SKM-1 (cell line): ENCODE data around the gene CA14.
"Not testable (repeated sequence)": the region's sequence is repeated elsewhere in the genome, so short reads cannot be mapped to it uniquely, and the experiment has no call there.

ENCODE experiments used
- DNase-seq: peaks from one replicate; lab custom pipeline; 2025; ENCODE audit not compliant: unreplicated experiment; lab: John Stamatoyannopoulos, UW

The CA14 gene

DNA sequence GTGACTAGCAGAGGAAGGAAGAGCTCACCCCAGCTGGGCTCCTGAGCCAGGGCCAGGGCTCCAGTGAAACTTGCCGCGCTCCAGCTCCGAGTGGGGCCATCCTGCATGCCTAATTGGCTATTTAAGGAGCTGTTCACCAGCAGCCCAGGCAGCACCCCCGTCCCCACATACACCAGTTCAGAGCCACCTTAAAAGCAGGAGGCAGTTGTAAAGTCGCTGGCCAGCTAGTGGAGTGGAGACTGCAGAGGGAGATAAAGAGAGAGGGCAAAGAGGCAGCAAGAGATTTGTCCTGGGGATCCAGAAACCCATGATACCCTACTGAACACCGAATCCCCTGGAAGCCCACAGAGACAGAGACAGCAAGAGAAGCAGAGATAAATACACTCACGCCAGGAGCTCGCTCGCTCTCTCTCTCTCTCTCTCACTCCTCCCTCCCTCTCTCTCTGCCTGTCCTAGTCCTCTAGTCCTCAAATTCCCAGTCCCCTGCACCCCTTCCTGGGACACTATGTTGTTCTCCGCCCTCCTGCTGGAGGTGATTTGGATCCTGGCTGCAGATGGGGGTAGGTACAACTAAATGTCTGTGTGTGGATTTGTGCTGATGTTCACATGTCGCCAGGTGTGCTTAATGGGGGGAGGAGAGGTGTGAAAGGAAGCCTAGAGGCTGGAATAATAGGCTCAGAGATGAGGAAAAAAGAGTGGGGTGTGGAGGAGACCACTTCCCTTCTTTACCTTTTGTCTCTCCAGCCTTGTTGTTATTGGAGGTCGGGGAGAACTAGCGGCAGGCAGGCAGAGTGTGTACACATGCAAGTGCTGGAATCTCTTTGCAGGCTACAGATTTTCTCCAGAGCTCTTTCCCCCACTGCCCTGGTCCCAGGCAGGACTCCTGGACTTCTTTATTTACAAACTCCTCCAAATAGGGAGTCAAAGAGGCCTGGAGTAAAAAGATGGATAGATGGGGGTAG, at the start of gene CA14:
TSS of gene CA14 (plus strand) at position 151 of the 962 bp plus-strand sequence. CDS start at position 506, 355 bp downstream.
- no peak for DNase-seq

DNA sequence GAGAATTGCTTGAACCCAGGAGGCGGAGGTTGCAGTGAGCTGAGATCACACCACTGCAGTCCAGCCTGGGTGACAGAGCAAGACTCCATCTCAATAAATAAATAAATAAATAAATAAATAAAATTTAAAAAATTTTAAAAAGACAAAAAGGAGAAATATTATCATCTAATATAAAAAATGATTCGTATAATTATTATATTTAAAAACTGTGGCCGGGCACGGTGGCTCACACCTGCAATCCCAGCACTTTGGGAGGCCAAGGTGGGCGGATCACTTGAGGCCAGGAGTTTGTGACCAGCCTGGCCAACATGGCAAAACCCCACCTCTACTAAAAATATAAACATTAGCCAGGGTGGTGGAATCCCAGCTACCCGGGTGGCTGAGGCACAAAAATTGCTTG, 49.1 kb upstream of the CA14 start:
- DNase-seq = not testable (repeated sequence)

DNA sequence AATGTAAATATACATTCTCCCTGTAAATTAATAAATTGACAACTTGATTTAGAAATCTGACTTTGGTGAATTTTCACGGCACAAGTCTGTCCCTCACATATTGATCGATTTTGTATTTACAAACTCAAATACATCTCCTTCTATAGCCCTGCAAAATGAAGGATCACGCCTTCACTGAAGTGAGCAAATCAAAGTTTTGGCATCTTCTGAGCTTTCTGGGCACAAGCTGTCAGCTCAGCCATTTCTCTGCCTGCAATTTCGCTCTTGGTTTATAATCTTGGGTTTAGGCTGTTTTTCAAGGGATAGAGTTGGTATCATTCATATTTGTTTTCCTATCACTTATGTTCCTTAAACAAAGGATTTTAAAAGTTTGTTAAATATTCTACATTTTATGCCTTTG, 47.5 kb upstream of the CA14 start:
- no peak for DNase-seq

DNA sequence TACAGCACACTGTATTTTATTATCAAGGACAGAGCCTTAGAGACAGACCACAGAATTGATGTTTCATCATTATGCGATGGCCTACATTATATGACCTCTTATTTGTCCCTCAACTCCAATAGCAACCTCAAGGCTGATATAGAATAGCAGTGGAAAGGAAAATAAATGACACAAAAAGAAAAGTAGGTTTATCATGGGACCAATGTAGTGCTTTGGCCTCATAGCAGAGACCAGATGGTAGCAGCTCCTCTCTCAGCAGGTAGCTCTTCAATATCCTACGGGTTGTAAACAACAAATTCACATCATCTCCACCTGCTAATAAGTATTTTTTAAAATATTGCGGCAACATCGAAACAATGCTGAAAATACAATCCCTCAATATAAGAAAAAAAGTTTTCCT, 46.9 kb upstream of the CA14 start:
- DNase-seq = no peak

DNA sequence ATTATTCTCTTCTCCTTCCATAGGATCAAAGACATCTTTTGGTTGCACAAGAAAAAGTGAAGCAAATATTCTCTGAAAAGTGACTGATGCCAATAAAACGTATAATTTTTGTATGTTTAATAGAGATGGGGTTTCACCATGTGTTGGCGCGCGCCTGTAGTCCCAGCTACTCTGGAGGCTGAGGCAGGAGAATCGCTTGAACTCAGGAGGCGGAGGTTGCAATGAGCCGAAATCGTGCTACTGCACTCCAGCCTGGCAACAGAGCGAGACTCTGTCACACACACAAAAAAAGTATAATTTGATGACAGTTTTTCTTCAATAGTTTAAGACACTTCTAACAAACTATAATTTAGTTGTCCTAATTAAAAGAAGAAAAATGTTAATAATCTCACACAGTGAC, 45.5 kb upstream of the CA14 start:
- no peak for DNase-seq

DNA sequence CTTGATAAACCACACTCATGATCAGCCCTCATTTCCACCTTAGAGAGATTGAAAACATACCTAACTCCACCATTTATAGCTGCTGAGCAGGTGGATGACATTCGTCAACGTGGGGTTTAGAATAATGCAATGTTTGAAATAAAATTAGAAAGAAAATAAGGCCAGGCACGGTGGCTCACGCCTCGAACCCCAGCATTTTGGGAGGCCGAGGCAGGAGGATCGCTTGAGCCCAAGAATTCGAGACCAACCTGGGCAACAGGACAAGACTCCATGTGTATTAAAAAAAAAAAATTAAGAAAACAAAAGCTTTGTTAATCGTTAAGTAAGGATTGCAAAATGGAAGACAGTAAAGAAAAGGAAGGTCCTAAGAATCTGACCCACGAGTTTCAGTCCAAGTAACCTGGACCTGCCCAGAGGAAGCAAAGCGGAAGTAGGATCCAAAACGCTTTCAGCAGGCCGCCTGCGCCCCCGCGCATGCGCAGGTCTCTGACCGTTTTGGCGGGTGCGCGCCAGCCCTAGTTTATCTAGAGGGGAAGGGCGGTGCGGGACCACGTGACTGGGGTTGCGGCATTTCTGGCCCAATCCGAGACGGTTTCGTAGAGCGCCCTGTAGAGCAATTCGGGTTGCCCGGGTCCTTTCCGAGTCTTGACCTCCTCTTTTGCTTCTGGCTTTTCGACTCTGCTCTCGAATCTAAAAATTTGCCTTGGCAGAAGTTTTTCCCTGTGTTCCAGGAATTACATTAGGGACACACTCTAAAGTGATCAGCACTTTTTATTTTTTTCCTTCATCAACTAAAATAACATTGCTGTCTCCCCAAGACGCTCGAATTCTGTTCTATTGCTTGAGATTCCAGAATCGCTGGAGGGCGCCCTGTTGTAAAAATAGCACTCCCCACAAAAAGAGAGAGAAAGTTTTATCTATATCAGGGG, 44.1 kb upstream of the CA14 start:
- DNase-seq = no peak

DNA sequence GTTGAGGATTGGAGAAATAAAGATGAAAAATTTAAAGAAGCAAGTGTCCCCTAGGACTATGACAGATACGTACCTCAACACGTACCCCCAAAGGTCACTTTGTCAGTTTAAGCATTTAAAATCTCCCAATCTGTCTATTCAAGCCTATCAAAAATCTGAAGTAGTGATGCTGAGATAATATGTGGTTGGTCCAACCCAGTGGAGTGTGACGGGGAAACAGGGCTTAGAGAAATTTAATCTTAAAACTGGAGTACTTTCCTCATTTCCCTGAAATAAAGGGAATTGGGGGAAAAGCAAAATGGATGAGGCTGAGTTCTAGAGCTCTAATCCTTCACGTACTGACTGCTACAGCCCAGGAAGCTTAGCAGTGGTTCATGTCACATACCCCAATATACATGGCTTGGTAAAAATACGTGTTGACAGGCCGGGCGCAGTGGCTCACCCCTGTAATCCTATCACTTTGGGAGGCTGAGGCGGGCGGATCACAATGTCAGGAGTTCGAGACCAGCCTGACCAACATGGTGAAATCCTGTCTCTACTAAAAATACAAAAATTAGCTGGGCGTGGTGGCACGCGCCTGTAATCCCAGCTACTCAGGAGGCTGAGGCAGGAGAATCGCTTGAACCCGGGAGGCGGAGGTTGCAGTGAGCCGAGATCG, 43.3 kb upstream of the CA14 start:
- DNase-seq = not testable (repeated sequence)

DNA sequence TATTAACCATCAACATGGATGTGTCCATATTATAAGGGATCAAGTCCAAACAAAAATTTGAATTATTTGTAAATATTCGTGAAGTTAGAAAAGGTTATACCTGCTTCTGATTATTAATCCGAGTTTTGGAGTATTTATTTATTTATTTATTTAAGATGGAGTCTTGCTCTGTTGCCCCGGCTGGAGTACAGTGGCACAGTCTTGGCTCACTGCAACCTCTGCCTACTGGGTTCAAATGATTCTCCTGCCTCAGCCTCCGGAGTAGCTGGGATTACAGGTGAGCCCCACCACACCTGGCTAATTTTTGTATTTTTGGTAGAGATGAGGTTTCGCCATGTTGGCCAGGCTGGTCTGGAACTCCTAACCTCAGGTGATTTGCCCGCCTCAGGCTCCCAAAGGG, 41.7 kb upstream of the CA14 start:
- DNase-seq = not testable (repeated sequence)

DNA sequence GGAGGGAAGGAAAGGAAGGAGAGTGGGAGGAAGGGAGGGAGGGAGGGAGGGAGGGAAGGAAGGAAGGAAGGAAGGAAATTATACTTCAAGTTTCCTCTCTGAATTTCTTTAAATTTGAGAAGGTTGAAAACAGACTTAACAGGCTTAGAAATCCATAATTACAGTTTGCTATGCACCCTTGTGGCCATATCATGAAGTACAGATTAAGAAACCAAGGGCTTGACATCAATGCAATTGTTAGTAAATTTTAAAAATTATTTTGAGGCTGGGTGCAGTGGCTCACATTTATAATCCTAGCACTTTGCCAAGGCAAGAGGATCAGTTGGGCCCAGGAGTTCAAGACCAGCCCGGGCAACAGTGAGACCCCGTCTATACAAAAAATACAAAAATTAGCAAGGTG, 36.0 kb upstream of the CA14 start:
- no peak for DNase-seq

DNA sequence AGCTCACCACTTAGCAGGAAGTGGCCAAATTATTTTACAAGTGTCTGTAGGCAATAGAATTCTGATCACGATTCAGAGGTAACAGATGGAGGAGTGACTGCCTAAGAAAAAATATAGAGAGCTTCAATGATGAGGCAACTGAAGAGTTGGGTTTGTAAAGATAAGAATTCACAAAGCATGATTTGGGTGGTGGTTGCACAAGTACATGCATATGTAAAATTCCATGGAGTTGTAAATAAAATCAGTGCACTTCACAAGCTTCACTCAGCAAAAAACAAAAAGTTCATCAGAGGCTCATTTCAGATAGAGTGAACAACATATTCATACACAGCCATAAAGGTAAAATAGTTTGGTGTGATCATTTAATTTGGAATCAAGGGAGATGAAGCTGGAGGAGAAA, 32.6 kb upstream of the CA14 start:
- DNase-seq = no peak

DNA sequence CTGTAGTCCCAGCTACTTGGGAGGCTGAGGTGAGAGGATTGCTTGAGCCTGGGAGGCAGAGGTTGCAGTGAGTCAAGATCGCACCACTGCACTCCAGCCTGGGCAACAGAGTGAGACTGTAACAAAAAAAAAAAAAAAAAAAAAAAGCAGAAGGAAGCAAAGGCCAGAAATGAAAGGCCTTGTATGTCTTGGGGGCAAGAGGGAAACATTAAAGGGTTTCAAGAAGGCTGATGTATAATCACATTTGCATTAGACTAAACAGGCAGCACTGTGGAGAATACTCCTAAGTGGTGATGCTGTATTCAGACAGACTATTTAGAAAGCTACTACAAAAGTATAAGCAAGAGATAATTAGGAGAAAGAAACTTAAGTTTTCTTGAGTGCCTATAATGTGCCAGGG, 32.0 kb upstream of the CA14 start:
- no peak for DNase-seq

DNA sequence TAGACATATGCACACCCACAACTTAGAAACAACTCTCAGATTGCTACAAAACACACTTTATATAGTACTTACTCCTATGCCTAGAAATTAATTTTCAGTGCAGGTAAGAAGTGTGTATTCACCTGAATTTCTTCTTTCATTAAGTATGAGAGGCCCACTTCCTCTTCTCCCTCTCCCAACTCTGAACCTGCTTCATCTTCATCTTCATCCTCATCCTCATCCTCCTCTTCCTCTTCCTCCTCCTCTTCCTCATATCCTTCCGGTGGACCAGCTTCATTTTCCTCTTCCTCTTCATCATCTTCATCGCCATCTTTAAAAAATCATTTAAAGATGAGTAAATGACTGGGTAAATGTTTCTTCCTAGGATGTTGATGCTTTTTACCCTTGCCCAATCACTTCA, 31.1 kb upstream of the CA14 start:
- DNase-seq = no peak

DNA sequence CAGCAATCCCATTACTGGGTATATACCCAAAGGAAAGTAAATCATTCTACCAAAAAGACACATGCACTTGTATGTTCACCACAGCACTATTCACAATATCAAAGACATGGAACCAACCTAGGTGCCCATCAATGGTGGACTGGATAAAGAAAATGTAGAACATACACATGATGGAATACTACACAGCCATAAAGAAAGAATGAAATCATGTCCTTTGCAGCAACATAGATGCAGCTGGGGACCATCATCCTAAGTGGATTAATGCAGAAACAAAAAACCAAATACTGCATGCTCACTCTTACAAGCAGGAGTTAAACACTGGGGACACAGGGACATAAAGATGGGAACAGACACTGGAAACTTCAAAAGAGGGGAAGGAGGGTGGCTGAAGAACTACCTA, 30.3 kb upstream of the CA14 start:
- DNase-seq = no peak

DNA sequence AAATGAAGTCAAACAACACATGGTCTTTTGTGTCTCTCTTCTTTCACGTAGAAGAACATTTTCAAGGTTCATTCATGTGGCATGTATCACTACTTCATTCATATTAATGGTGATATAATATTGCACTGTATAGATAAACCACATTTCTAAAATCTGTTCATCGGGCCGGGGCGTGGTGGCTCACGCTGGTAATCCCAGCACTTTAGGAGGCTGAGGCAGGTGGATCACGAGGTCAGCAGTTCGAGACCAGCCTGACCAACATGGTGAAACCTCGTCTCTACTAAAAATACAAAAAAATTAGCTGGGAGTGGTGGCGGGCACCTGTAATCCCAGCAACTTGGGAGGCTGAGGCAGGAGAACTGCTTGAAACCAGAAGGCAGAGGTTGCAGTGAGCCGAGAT, 29.3 kb upstream of the CA14 start:
- DNase-seq = not testable (repeated sequence)

DNA sequence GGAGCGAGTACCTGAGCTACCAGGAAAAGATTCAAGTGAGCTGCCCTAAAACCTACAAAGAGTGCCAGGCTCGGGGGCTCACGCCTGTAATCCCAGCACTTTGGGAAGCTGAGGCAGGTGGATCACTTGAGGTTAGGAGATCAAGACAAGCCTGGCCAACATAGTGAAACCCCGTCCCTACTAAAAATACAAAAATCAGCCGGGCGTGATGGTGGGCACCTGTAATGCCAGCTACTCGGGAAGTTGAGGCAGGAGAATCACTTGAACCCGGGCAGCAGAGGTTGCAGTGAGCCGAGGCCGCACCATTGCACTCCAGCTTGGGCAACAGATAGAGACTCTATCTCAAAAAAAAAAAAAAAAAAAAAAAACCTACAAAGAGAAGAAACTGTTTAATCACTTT, 24.7 kb upstream of the CA14 start:
- DNase-seq = not testable (repeated sequence)

DNA sequence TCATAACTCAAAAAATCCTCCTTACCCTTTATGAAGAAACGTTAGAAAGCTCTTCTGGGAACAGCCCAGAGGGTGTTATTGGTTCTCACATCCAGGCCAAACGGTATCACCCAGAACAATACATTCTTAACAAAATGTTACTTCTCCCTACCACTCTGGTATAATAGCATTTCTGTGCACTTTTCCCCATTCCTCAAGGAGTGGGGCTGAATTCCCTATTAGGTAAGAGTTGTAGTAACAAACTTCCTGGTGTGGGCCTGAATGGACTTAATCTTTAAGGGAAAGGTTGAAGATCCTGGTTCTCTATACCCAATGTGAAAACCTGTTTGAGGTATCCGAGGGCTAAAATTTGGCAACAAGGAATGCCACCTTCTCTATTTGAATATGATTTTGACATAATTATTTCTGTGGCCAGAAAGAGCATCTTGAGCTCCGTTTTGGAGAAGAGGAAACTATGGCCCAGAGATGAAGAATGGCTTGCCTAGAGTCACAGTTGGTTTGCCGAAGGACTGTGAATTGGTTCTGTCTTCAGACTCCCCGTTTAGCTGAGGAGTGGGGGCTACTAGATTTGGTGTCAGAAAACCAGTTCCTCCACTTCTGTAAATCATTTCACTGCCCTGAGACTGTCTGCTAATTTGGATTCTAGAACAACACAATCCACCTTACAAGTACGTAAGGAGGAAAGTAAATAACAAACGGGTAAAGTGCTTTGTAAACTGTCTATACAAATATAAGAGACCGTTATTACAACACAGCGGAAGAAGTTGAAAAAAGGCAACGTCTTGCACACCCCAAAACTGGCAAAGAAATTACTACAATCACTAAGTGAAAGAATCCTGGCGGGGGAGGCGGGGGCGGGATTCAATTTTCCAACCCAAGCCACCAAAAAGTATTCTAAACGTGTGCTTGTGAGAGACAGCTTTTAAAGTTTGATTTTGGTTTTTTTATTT, 23.9 kb upstream of the CA14 start:
- DNase-seq = no peak

DNA sequence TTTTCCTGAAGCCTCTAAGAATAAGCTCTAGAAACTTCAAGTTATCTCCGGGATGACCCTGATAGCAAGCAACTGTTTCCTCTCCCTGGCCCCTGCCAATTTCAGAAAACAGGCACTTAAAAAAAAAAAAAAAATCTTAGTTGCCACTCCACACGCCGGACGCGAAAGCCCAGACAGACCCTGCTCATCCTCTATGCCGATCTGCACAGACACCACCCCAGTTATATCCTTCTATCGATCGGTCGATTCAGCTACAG, 23.3 kb upstream of the CA14 start:
- no peak for DNase-seq

DNA sequence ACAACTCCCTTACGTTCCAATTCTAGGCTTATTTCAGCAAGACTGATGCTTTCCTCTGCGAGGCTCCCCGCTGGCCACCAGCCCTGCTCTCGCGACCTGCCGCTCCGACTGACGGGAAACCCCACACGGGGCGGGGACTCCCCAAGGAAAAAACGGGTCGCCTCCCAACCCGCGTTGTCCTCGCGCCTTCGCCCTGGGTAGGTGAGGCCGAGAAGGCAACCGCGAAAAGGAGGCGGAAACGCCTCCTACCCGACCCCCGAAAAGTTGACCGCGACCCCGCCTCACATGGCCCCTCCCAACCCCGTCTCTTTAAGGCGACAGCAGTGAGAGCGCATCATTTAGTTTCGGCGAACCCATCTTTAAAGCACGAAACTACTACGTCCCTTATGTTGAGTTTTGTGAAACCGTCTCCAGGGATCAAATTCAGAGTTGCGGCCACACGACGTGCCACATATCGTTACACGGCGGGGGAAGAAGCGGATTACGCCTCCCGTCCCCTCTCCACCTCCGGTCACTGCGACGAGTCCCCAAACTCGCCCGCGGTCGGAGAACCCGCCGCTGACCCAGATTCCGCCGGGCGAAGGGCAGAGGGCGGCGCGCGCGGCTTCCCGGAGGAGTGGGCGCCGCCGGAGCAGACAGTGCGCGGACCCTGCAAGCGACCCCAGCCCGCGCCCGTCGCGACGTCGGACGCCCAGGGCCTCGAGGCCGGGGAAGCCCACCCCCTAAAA, 22.8 kb upstream of the CA14 start:
- DNase-seq = peak; percentile 79

DNA sequence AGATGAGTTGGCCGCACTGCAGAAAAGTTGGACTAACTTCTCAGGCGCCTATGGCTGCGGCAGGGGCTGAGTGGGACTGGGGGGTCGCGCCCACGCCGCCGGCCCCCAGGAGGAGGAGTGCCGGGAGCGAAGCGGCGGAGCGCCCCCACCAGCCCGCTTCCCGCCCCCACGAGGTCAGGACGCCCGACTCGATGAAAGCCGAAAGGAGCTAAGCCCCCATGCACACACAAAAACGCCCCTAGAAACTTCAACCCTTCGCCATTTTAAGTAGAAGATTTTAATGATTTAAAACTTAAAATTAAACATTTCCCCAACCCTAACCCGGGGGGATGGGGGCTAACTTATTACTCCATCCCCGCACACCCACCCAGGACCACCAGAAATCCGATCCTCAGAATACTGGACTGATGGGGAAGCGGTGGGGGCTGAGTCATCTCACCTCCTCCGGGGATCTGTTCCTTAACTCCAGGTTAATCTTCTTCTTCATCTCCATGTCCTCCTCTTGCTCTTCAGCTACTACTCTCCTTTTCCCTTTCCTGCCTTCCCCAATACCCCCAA, 22.2 kb upstream of the CA14 start:
- peak; percentile 33 for DNase-seq
